Nephron (organoid): ENCODE measurements around the gene LHX4.

Source experiments
- H3K27ac Mint-ChIP-seq, 3 experiments: 2 replicates each; pipeline ENCODE4 v1.8.0; 2020; ENCODE audit warnings: mixed read lengths in 3 of 3, mild to moderate bottlenecking in 2 of 3, moderate library complexity in 1 of 3
- H3K27me3 Mint-ChIP-seq: 2 replicates; pipeline ENCODE4 v1.8.0; 2021; ENCODE audit warnings: low read depth, mild to moderate bottlenecking, moderate library complexity, mixed read lengths
- H3K36me3 Mint-ChIP-seq: 2 replicates; pipeline ENCODE4 v1.8.0; 2020; ENCODE audit warnings: low read depth, mixed read lengths
- H3K4me1 Mint-ChIP-seq: 2 replicates; pipeline ENCODE4 v1.8.0; 2020; ENCODE audit warnings: mixed read lengths
- H3K4me3 Mint-ChIP-seq, 3 experiments: 2 replicates each; pipeline ENCODE4 v1.8.0; 2020; ENCODE audit warnings: mild to moderate bottlenecking in 3 of 3, mixed read lengths in 3 of 3, moderate library complexity in 2 of 3
- H3K9me3 Mint-ChIP-seq: 2 replicates; pipeline ENCODE4 v1.8.0; 2020; ENCODE audit warnings: mixed read lengths
- CTCF ChIP-seq, 3 experiments: fragments of 200-600 bp; sonication (generic); IDR thresholded peaks; one replicate each; pipeline ENCODE4 v1.5.0; 2021; ENCODE audit warnings: antibody characterized with exemption in 3 of 3; ENCODE audit not compliant: unreplicated experiment in 3 of 3

The LHX4 gene

GRCh38 chr1:180268556-180269075 is 38.6 kb downstream of the LHX4 start:
- Mint-ChIP-seq H3K36me3 (peaks cover 9% of the 10 kb centered on the region), H3K27ac (peak overlapping the region in 2 of 3 experiments; percentile 4 to 40), H3K9me3 (no peaks in the 10 kb centered on the region), H3K4me1 (peaks cover 44% of the 10 kb centered on the region), H3K4me3 (peak overlapping the region in 1 of 3 experiments; percentile 0), H3K27me3 (peaks cover 18% of the 10 kb centered on the region)
- TF ChIP-seq CTCF (IDR thresholded peaks at IDR 0.05; ENCODE audit: unreplicated experiment in 3 of 3): no peak

- H3K4me1 Mint-ChIP-seq: peaks cover 44% of the 10 kb centered on the region
- peaks cover 10% of the 10 kb centered on the region for H3K27me3 Mint-ChIP-seq
- H3K4me3 Mint-ChIP-seq: peak overlapping the region in 1 of 3 experiments; percentile 35
- TF ChIP-seq CTCF (IDR thresholded peaks at IDR 0.05; ENCODE audit: unreplicated experiment in 3 of 3): peak in 1 of 3 experiments; percentile 20
- peaks cover 21% of the 10 kb centered on the region for H3K36me3 Mint-ChIP-seq
- H3K27ac Mint-ChIP-seq: peak overlapping the region in 2 of 3 experiments; percentile 6 to 28
- no peaks in the 10 kb centered on the region for H3K9me3 Mint-ChIP-seq
Observed at GRCh38 chr1:180269645-180270529, 39.8 kb downstream of the LHX4 start.

- Mint-ChIP-seq H3K9me3 (no peaks in the 10 kb centered on the region), H3K4me3 (no peak overlapping the region), H3K36me3 (peaks cover 25% of the 10 kb centered on the region), H3K27me3 (peaks cover 2% of the 10 kb centered on the region), H3K27ac (peak overlapping the region in 2 of 3 experiments; percentile 39 to 82), H3K4me1 (peaks cover 44% of the 10 kb centered on the region)
- TF ChIP-seq CTCF (IDR thresholded peaks at IDR 0.05; ENCODE audit: unreplicated experiment in 3 of 3): no peak
Observed at GRCh38 chr1:180270530-180271271, 40.6 kb downstream of the LHX4 start.

- peaks cover 29% of the 10 kb centered on the region for H3K36me3 Mint-ChIP-seq
- no peaks in the 10 kb centered on the region for H3K9me3 Mint-ChIP-seq
- TF ChIP-seq CTCF (IDR thresholded peaks at IDR 0.05; ENCODE audit: unreplicated experiment in 3 of 3): no peak
- H3K4me1 Mint-ChIP-seq: peaks cover 48% of the 10 kb centered on the region
- H3K4me3 Mint-ChIP-seq: no peak overlapping the region
- H3K27ac Mint-ChIP-seq: peak overlapping the region in 2 of 3 experiments; percentile 39 to 82
- H3K27me3 Mint-ChIP-seq: no peaks in the 10 kb centered on the region
Observed at GRCh38 chr1:180271272-180272255, 41.5 kb downstream of the LHX4 start.

- no peak for TF ChIP-seq CTCF (IDR thresholded peaks at IDR 0.05; ENCODE audit: unreplicated experiment in 3 of 3)
- Mint-ChIP-seq H3K9me3 (no peaks in the 10 kb centered on the region), H3K27ac (no peak overlapping the region), H3K4me3 (no peak overlapping the region), H3K27me3 (no peaks in the 10 kb centered on the region), H3K36me3 (peaks cover 37% of the 10 kb centered on the region), H3K4me1 (peaks cover 53% of the 10 kb centered on the region)
Observed at GRCh38 chr1:180272395-180272794, 42.3 kb downstream of the LHX4 start.
